Stimulated activated naive CD4-positive, alpha-beta T cell treated with Interleukin-2 at 50 U/mL for 16 hours (primary cell): Measurements from ENCODE around the gene SLC48A1.

Source experiments
- DNase-seq: peaks from one replicate; lab custom pipeline; 2025; lab: John Stamatoyannopoulos, UW

SLC48A1 gene

GRCh38 chr12:47758834-47759690, 14.0 kb upstream of the SLC48A1 start, which contains the start of gene RAPGEF3:
Gene RAPGEF3 (minus strand): TSS chr12:47758880. CDS start chr12:47758556, 324 bp downstream.
- DNase-seq: peak; percentile 59

GRCh38 chr12:47762850-47763465, 10.1 kb upstream of the SLC48A1 start:
- no peak for DNase-seq

GRCh38 chr12:47763481-47764346, 9.3 kb upstream of the SLC48A1 start:
- no peak for DNase-seq

- DNase-seq: no peak
Observed at GRCh38 chr12:47766502-47767215, 6.4 kb upstream of the SLC48A1 start.

- peak; percentile 70 for DNase-seq
Observed at GRCh38 chr12:47767216-47767724, 5.8 kb upstream of the SLC48A1 start.

- no peak for DNase-seq
Observed at GRCh38 chr12:47768323-47768811, 4.7 kb upstream of the SLC48A1 start.

GRCh38 chr12:47769234-47770085, 3.6 kb upstream of the SLC48A1 start:
- DNase-seq: no peak

- DNase-seq: no peak
Observed at GRCh38 chr12:47770086-47770726, 2.8 kb upstream of the SLC48A1 start.

- no peak for DNase-seq
Observed at GRCh38 chr12:47771304-47771703, 1.7 kb upstream of the SLC48A1 start.

GRCh38 chr12:47772094-47772660, 861 bp upstream of the SLC48A1 start:
- no peak for DNase-seq

- no peak for DNase-seq
Observed at GRCh38 chr12:47772738-47773061, 338 bp upstream of the SLC48A1 start.

- DNase-seq: no peak
Observed at GRCh38 chr12:47773858-47774580, 981 bp downstream of the SLC48A1 start.

- no peak for DNase-seq
Observed at GRCh38 chr12:47774663-47775062, 1.6 kb downstream of the SLC48A1 start.

GRCh38 chr12:47775100-47775911, 2.3 kb downstream of the SLC48A1 start:
- DNase-seq: no peak

- no peak for DNase-seq
Observed at GRCh38 chr12:47776471-47777143, 3.6 kb downstream of the SLC48A1 start.

GRCh38 chr12:47777151-47777550, 4.1 kb downstream of the SLC48A1 start:
- no peak for DNase-seq

GRCh38 chr12:47777741-47778558, 4.9 kb downstream of the SLC48A1 start:
- no peak for DNase-seq
